Hematopoietic multipotent progenitor cell treated with erythropoietin and hydrocortisone succinate and interleukin-3 and kit ligand, for 17 days (in vitro differentiated cells): ENCODE results near the gene DOCK7.
"Not testable (repeated sequence)": the region's sequence is repeated elsewhere in the genome, so short reads cannot be mapped to it uniquely, and the experiment has no call there.

Experiments
- DNase-seq: peaks from one replicate; pipeline ENCODE4 v3.0.0-alpha.2; 2015; ENCODE audit warnings: low spot score

Gene DOCK7

GRCh38 chr1:62694479-62694878 is 6.3 kb upstream of the DOCK7 start:
- not testable (repeated sequence) for DNase-seq

GRCh38 chr1:62693123-62693522 is 4.9 kb upstream of the DOCK7 start:
- no peak for DNase-seq

GRCh38 chr1:62691062-62691844 is 3.1 kb upstream of the DOCK7 start:
- DNase-seq, result no peak

- DNase-seq, result peak; percentile 40
Observed at GRCh38 chr1:62689524-62689923, 1.3 kb upstream of the DOCK7 start.

- DNase-seq, result no peak
Observed at GRCh38 chr1:62688687-62689085, 500 bp upstream of the DOCK7 start.

GRCh38 chr1:62687421-62687902 is 724 bp downstream of the DOCK7 start:
- DNase-seq, result peak; percentile 24

- DNase-seq, result no peak
Observed at GRCh38 chr1:62686822-62687221, 1.4 kb downstream of the DOCK7 start.

- DNase-seq, result no peak
Observed at GRCh38 chr1:62685431-62685859, 2.7 kb downstream of the DOCK7 start.

GRCh38 chr1:62682531-62682930 is 5.7 kb downstream of the DOCK7 start:
- DNase-seq, result no peak

GRCh38 chr1:62680992-62681391 is 7.2 kb downstream of the DOCK7 start:
- not testable (repeated sequence) for DNase-seq

GRCh38 chr1:62677822-62678221 is 10.4 kb downstream of the DOCK7 start:
- not testable (repeated sequence) for DNase-seq

- no peak for DNase-seq
Observed at GRCh38 chr1:62676611-62677356, 11.4 kb downstream of the DOCK7 start.

- no peak for DNase-seq
Observed at GRCh38 chr1:62673629-62674028, 14.6 kb downstream of the DOCK7 start.

GRCh38 chr1:62672029-62672428 is 16.2 kb downstream of the DOCK7 start:
- DNase-seq, result no peak

GRCh38 chr1:62654744-62655143 is 33.4 kb downstream of the DOCK7 start:
- DNase-seq, result no peak

GRCh38 chr1:62652387-62652786 is 35.8 kb downstream of the DOCK7 start:
- no peak for DNase-seq

- DNase-seq, result no peak
Observed at GRCh38 chr1:62643283-62643682, 44.9 kb downstream of the DOCK7 start.

GRCh38 chr1:62637392-62638105 is 50.6 kb downstream of the DOCK7 start:
- DNase-seq, result no peak

- no peak for DNase-seq
Observed at GRCh38 chr1:62628506-62628905, 59.7 kb downstream of the DOCK7 start.

GRCh38 chr1:62625415-62625814 is 62.8 kb downstream of the DOCK7 start:
- no peak for DNase-seq

GRCh38 chr1:62621907-62622306 is 66.3 kb downstream of the DOCK7 start:
- DNase-seq, result peak; percentile 21

GRCh38 chr1:62613890-62614289 is 74.3 kb downstream of the DOCK7 start:
- no peak for DNase-seq

- no peak for DNase-seq
Observed at GRCh38 chr1:62613325-62613727, 74.9 kb downstream of the DOCK7 start.
